ENCODE data around the gene UPF1.
A peak's percentile ranks its signal among the peaks of the same experiment; 100 is the strongest.

- TF ChIP-seq, protein P1, sequence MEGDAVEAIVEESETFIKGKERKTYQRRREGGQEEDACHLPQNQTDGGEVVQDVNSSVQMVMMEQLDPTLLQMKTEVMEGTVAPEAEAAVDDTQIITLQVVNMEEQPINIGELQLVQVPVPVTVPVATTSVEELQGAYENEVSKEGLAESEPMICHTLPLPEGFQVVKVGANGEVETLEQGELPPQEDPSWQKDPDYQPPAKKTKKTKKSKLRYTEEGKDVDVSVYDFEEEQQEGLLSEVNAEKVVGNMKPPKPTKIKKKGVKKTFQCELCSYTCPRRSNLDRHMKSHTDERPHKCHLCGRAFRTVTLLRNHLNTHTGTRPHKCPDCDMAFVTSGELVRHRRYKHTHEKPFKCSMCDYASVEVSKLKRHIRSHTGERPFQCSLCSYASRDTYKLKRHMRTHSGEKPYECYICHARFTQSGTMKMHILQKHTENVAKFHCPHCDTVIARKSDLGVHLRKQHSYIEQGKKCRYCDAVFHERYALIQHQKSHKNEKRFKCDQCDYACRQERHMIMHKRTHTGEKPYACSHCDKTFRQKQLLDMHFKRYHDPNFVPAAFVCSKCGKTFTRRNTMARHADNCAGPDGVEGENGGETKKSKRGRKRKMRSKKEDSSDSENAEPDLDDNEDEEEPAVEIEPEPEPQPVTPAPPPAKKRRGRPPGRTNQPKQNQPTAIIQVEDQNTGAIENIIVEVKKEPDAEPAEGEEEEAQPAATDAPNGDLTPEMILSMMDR (IDR thresholded peaks at IDR 0.05; ENCODE audit: insufficient read depth, low read length, poor library complexity, severe bottlenecking), result peak; percentile 98
- no peak for TF ChIP-seq EZH2phosphoT487 (conservative IDR thresholded peaks at IDR 0.05; ENCODE audit: low read length)
Observed at GRCh38 chr19:18865973-18866799, 34.4 kb downstream of the UPF1 start.
